GM12874 (cell line): ENCODE results near the gene BACH1.

Experiments
- TF ChIP-seq, protein P1 (sequence below): IDR thresholded peaks from 2 replicates; pipeline ENCODE4 v1.5.1; 2011; ENCODE audit warnings: low read depth, mild to moderate bottlenecking, control low read depth, low read length, moderate library complexity; ENCODE audit not compliant: insufficient read depth

Gene BACH1

DNA sequence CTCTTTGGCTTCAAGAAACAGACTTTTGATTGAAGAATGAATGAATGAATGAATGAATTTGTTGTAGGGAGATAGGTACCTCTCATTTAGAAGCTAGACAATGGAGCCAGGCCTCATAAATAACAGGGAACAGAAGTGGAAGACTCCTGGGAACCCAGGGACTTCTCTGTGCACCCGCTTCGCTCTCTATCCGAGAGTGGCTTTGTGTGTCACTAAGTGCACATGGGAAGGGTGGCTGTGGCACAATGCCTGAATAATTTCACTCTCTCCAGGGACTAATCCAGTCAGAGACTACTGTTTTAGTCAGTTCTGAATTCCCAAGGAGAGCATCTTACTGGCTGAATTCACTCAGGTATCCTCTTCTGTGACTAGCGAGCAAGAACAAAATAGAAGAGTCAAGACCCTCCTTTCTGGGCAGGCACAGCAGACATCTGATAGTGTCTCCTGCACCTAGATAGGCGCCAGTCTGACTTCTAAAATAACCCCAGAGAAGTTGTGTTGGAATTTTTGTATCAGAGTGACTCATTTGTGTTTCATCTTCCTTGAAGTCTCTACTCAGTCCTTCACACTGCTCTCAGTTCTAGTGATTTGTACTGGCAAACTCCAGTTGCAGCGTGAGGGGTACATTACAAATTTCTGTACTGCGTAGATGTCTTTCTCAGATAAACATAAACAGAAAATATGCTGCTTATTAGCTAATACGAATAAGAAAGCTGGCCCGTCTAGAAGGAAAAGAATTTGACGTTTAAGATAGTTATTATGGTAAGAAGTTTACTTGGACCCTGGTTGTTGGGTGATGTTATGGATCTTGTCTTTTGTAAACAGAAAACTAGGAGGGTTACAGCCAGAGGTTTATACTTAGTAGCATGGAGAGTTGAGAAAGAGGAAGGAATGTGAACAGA lies 34.0 kb downstream of the BACH1 start:
- TF ChIP-seq, protein P1, sequence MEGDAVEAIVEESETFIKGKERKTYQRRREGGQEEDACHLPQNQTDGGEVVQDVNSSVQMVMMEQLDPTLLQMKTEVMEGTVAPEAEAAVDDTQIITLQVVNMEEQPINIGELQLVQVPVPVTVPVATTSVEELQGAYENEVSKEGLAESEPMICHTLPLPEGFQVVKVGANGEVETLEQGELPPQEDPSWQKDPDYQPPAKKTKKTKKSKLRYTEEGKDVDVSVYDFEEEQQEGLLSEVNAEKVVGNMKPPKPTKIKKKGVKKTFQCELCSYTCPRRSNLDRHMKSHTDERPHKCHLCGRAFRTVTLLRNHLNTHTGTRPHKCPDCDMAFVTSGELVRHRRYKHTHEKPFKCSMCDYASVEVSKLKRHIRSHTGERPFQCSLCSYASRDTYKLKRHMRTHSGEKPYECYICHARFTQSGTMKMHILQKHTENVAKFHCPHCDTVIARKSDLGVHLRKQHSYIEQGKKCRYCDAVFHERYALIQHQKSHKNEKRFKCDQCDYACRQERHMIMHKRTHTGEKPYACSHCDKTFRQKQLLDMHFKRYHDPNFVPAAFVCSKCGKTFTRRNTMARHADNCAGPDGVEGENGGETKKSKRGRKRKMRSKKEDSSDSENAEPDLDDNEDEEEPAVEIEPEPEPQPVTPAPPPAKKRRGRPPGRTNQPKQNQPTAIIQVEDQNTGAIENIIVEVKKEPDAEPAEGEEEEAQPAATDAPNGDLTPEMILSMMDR, result no peak

DNA sequence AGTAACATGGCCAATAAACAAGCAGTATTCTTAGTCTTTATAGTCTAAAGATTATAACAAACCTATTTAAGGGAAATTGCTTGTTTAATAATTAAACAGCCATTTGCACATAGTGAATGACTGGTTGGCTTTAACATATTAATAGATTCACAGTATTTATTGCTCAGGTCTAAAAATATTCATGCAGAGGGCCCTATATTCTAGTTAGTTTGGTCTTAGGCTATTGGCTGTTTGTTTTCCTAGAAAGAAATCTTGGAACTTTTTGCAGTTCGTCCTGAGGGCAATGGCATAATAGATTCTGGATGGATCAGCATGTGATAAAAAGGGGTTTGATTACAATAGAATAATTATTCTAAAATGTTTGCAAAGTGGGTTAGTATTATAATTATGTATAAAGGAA lies 34.7 kb downstream of the BACH1 start:
- TF ChIP-seq, protein P1, result no peak

DNA sequence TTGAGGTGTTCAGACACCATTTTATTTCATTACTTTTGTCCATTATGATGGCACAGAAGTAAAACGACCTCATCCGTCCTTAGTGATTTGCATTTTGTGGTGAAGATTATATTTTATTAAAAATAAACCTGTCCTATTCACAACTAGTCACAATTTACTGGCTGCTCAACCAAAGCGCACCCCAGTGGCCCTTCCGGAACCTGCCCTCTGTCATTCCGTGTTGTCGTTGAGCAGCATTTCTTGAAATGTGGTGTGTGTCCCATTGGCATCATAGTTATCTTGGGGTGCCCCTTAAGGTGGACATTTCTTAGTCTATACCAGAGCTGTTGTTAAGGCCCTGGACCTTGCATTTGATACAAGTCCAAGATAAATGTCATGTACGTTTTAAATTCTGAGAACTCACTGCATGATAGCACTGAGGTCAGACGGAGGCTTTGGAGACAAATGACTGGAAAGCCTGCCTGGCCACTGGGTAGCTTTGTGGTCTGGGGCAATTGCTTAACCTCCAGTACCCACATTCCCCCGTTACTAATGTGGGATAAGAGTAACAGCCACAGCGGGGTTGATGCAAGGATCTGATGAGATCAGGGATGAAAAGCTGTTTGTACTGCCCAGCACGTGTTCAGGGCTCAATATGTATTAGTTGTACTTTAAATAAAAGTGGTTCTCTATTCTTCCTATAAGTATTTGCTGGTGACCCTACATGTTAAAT lies 36.2 kb downstream of the BACH1 start:
- TF ChIP-seq, protein P1, result no peak

DNA sequence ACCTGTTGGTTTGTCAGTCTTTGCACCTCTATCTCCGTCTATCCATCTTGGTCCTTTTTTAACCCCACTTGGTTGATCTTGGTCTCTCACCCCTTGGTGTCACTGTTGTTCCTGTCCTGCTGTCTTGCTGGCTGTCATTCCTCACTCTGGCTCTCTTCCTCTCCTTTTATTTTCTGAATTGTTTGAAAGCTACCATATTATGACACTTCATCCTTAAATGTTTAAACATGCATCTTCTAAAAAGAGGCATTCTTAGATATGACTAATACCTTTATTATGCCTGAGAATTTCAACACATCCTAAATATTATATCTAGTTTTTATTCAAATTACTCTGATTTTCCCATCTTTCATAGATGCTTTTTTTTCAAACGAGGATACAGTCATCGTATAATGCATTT lies 37.0 kb downstream of the BACH1 start:
- TF ChIP-seq, protein P1, result no peak

DNA sequence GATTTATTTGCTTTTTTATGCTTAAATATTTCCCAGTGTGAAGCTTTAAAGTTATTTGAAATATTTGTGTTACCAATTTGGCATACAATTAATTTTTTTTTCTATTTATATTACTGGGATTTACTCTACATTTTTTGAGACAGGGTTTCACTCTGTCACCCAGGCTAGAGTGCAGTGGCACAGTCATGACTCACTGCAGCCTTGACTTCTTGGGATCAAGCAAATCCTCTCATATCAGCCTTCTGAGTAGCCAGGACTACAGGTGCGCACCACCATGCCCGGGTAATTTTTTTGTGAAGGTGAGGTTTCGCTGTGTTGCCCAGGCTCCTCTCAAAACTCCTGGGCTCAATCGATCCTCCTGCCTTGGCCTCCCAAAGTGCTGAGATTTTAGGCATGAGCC lies 39.5 kb downstream of the BACH1 start:
- TF ChIP-seq, protein P1, result no peak

DNA sequence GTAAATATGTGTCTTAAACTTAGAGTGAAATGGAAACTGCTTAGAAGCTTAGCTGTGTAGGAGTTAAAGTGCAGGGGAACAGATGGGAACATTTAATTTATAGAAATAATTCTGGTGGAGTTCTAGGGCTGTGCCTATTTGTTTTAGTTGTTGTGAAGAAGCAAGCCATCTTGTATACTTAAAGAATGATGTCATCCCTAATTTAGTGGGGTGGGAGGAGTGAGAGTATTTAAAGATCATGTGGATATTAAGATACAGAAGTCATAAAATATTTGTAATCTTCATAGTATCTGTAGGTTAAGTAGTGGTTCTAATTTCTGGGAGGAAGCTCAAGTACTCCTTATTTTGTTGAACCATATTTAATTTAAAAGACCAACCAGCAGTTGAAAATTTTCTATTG lies 41.5 kb downstream of the BACH1 start:
- TF ChIP-seq, protein P1, result no peak

DNA sequence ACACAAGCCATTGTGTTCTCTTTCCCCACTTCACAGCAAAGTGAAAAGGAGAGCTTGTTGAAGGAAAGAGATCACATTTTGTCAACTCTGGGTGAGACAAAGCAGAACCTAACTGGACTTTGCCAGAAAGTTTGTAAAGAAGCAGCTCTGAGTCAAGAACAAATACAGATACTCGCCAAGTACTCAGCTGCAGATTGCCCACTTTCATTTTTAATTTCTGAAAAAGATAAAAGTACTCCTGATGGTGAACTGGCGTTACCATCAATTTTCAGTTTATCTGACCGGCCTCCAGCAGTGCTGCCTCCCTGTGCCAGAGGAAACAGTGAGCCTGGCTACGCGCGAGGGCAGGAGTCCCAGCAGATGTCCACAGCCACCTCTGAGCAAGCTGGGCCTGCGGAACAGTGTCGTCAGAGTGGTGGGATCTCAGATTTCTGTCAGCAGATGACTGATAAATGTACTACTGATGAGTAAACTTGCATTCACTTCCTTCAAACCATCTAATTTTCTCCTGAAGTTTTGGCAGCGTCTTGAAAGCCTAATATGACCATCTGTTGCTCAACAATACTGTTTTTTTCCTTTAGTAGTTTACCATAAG lies 43.7 kb downstream of the BACH1 start:
- TF ChIP-seq, protein P1, result no peak
